Measurements from ENCODE around the gene FIGLA.
"Not testable (repeated sequence)": the region's sequence is repeated elsewhere in the genome, so short reads cannot be mapped to it uniquely, and the experiment has no call there.

The FIGLA gene

DNA sequence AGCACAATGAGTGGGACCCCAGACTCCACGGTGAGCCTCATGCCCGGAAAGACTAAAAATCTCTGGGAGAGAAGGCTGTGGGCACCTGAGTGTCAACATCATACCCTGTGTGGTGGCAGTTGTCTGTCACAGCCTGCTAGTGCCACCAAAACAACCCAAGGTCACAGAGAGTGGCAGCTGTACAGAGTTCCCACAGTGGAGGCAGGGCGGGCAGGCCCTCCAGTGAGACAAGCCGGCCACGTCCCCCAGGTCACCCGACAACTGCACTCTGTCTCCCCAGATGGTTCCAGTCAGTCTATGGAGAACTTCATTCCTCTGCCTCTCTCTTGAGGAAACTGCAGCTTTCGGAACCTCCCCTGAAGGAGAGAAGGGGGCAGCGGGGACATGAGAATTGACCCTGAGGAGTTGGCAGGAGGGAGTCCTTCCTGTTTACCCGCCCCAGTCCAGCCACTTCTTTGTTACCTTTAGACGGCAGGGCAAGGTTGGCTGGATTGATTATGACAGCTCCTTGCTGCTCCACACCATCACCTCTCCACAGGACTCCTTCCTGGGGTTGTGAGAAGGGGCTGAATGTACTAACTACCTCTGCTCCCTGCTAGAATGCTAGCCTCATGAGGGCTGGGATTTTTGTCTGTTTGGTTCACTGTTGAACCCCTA is 11.3 kb upstream of the FIGLA start:
- TF ChIP-seq, protein P1, sequence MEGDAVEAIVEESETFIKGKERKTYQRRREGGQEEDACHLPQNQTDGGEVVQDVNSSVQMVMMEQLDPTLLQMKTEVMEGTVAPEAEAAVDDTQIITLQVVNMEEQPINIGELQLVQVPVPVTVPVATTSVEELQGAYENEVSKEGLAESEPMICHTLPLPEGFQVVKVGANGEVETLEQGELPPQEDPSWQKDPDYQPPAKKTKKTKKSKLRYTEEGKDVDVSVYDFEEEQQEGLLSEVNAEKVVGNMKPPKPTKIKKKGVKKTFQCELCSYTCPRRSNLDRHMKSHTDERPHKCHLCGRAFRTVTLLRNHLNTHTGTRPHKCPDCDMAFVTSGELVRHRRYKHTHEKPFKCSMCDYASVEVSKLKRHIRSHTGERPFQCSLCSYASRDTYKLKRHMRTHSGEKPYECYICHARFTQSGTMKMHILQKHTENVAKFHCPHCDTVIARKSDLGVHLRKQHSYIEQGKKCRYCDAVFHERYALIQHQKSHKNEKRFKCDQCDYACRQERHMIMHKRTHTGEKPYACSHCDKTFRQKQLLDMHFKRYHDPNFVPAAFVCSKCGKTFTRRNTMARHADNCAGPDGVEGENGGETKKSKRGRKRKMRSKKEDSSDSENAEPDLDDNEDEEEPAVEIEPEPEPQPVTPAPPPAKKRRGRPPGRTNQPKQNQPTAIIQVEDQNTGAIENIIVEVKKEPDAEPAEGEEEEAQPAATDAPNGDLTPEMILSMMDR (IDR thresholded peaks at IDR 0.05; ENCODE audit: borderline replicate concordance, control extremely low read depth, extremely low read depth, insufficient read depth, missing control alignments), result no peak
- DNase-seq (ENCODE audit: low spot score), result no peak
- in situ Hi-C loops (cut with MboI; ENCODE audit: low sequenced_read_pairs, unreplicated experiment), result no loop called here

DNA sequence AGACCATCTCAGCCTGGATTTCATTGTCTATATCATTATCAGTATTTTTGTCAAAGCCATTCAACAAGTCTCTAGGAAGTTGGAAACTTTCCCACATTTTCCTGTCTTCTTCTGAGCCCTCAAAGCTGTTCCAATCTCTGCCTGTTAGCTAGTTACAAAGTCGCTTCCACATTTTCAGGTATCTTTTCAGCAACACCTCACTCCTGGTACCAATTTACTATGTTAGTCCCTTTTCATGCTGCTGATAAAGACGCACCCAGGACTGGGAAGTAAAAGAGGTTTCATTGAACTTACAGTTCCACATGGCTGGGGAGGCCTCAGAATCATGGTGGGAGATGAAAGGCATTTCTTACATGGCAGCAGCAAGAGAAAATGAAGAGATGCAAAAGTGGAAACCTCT is 9.3 kb upstream of the FIGLA start:
- TF ChIP-seq, protein P1 (IDR thresholded peaks at IDR 0.05; ENCODE audit: borderline replicate concordance, control extremely low read depth, extremely low read depth, insufficient read depth, missing control alignments), result no peak
- in situ Hi-C loops (cut with MboI; ENCODE audit: low sequenced_read_pairs, unreplicated experiment), result no loop called here

DNA sequence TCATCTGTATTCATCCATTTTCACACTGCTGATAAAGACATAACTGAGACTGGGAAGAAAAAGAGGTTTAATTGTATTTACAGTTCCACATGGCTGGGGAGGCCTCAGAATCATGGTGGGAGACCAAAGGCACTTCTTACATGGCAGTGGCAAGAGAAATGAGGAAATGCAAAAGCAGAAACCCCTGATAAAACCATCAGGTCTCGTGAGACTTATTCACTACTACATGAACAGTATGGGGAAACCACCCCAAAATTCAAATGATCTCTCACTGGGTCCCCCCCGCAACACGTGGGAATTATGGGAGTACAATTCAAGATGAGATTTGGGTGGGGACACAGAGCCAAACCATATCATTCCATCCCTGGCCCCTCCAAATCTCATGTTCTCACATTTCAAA is 7.6 kb upstream of the FIGLA start:
- in situ Hi-C loops (cut with MboI; ENCODE audit: low sequenced_read_pairs, unreplicated experiment); DNase-seq (ENCODE audit: low spot score): not testable (repeated sequence)

More for the DNA sequence above, 9.3 kb upstream of the FIGLA start:
- DNase-seq (ENCODE audit: low spot score), result no peak

DNA sequence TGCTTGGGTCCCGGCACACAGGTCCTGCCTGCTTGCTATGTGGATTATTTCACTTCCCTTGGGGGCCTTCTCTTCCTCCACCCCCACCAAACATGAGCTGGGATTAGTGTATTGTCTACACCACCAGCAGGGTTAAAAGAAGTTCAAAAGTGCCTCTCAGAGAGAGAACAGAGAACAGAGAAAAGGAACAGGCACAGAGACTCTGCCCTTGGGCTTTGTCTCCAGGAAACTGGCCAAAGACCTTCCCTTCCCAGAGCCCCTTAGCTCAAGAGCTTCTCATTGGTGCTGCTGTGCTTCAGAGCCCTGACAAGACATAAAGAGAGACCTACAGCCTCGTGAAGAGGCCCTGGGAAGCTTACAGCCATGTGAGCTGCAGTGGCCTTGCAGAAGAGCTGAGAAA is 7.1 kb upstream of the FIGLA start:
- in situ Hi-C loops (cut with MboI; ENCODE audit: low sequenced_read_pairs, unreplicated experiment), result no loop called here
- DNase-seq (ENCODE audit: low spot score), result no peak
- TF ChIP-seq, protein P1 (IDR thresholded peaks at IDR 0.05; ENCODE audit: borderline replicate concordance, control extremely low read depth, extremely low read depth, insufficient read depth, missing control alignments), result no peak

DNA sequence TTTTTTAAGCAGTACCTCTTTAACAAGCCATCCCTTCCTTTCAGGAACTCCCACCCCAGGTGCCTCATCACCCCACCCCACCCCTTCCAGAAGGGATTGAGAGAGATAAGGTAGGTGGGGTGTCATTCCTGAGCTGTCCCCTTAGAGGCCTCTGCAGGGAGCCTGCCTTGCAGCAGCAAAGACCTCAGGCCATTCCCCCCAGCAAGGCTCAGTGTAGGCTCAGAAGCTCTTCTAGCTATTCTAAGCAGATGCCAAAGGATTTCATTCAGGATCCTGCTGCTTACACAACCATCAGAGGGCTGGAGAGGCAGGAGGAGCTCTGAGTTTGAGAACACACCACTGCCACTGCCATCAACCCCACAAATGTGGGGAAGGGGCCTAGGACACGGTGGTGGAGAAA is 5.8 kb upstream of the FIGLA start:
- TF ChIP-seq, protein P1 (IDR thresholded peaks at IDR 0.05; ENCODE audit: borderline replicate concordance, control extremely low read depth, extremely low read depth, insufficient read depth, missing control alignments), result no peak
- DNase-seq (ENCODE audit: low spot score), result no peak
- in situ Hi-C loops (cut with MboI; ENCODE audit: low sequenced_read_pairs, unreplicated experiment), result no loop called here

DNA sequence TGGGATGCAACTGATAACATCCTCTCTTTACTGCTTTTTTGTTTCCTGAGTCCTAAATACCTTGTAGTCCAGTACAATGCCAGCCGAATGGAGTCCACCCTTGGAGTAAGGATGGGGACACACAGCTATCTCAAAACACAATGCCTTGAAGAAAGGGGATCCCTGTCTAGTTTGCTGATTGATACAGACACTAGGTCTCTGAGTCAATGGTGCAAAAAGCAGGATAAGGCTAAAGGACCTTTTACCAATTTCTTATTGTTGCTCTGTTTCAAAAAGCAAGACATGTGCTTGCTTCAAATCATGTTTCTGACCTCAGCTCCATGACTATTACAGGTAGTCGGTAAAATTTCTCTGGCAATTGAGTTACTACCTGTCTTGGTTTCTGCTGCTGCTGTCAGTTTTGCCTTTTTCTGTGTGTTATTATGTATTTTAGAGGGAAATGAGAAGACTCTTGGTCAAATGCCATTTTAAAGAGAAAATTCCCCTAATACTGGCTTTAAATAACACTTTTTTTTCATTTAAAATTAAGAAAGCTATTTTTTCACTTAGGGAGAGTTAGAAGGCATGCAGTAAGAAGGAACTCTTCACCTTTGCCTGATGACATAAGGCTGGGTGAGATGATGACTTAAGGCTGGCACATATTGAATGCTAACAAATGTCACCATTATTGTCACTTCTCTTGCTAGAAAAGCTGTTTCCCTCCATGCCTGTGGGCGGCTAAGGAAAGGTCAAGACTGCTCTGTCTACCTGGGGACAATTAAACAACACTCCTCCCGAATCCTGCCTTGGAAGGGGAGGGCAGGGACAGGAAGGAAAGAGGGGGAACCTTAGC is 4.9 kb upstream of the FIGLA start:
- DNase-seq (ENCODE audit: low spot score), result no peak
- TF ChIP-seq, protein P1 (IDR thresholded peaks at IDR 0.05; ENCODE audit: borderline replicate concordance, control extremely low read depth, extremely low read depth, insufficient read depth, missing control alignments), result no peak
- in situ Hi-C loops (cut with MboI; ENCODE audit: low sequenced_read_pairs, unreplicated experiment), result no loop called here

DNA sequence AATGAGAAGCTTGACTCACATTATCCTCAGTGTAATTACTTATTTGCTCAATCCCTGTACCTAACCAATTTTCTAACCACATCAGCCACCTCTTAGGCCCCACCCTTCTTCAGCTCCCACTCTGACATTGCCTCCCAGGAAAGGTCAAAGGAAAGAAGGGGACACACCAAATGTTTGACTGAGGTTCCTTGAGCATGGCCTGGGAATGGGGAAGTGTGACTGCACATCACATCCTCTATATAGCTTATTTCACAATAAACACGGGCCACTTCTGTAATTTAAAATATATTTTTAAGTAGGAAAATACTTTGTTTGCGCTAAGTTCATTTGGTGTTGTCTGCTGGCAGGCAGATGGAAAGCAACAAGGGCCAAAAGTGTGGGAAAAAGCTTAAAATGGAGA is 3.0 kb upstream of the FIGLA start:
- no peak for DNase-seq (ENCODE audit: low spot score)
- TF ChIP-seq, protein P1 (IDR thresholded peaks at IDR 0.05; ENCODE audit: borderline replicate concordance, control extremely low read depth, extremely low read depth, insufficient read depth, missing control alignments), result no peak
- in situ Hi-C loops (cut with MboI; ENCODE audit: low sequenced_read_pairs, unreplicated experiment), result no loop called here

All from GM13976 (cell line).